Measurements from ENCODE around the gene ACY1. TPM values are rescaled to one million over a fixed set of nuclear protein-coding genes. Genes with fewer than 3 reads are reported as not detected.

Gene ACY1
- total and polyA plus RNA-seq, 2 of the 13 experiments (the other 11 are each of a cell fraction or from before 2014, with no cell fraction given), result 113 to 162 TPM

DNA sequence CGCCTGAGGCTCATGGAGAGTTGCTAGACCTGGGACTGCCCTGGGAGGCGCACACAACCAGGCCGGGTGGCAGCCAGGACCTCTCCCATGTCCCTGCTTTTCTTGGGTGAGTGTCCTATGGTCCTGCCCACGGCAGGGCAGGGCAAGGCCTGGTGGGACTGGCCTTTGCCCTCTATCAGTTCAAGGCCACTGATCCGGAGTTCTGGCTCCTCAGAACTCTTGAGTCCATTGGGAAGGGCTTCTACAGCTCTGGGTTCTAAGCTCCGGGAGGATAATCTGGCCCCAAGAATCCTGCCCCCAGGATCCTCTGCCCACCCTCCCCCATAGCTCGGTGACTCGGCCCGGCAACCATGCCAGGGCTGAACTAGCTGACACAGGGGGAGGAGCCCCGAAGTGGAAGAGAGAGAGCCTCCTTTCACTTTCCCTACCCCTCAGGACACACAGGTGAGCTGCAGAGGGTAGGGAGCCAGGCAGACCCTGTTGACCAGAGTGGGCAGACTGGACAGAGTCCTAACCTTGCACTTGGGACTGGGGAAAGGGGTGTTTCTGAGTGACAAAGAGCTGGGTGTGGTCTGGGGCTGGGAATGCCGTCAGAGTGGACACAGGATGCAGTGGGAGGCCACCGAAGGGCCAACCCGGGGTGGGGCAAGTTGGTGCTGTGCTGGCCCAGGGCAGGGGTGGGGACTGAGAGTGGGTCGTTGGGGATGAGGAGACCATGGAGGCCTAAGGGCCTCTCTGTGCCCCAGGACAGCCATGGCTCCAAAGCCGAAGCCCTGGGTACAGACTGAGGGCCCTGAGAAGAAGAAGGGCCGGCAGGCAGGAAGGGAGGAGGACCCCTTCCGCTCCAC is 40.5 kb upstream of the ACY1 start (continued):
- TF ChIP-seq ZBTB3 (CRISPR knock-in tag; IDR thresholded peaks at IDR 0.05; ENCODE audit: borderline replicate concordance, low read depth) (0 out of 2 replicates have a peak, but pooled peaks have one; percentile 17), NFYC (CRISPR knock-in tag; IDR thresholded peaks at IDR 0.05) (no peak), LCORL (IDR thresholded peaks at IDR 0.05) (no peak), LCORL (CRISPR knock-in tag; IDR thresholded peaks at IDR 0.05) (no peak), FOSL2 (CRISPR knock-in tag; IDR thresholded peaks at IDR 0.05) (no peak), ELF3 (CRISPR knock-in tag; IDR thresholded peaks at IDR 0.05) (no peak), SIX1 (CRISPR knock-in tag; IDR thresholded peaks at IDR 0.05; ENCODE audit: borderline replicate concordance) (no peak), ZNF674 (CRISPR knock-in tag; IDR thresholded peaks at IDR 0.05; ENCODE audit: low read depth) (0 out of 2 replicates have a peak, but pooled peaks have one; percentile 25), ZNF83 (CRISPR knock-in tag; IDR thresholded peaks at IDR 0.05; ENCODE audit: borderline replicate concordance) (no peak; the same call in 1 of the 2 replicates), ELF4 (CRISPR knock-in tag; IDR thresholded peaks at IDR 0.05; ENCODE audit: borderline replicate concordance) (no peak), ZSCAN25 (CRISPR knock-in tag; IDR thresholded peaks at IDR 0.05) (no peak; the same call in 1 of the 2 replicates), XRCC5 (optimal IDR thresholded peaks at IDR 0.05; ENCODE audit: low read length) (no peak), PITX1 (CRISPR knock-in tag; IDR thresholded peaks at IDR 0.05) (no peak), PCBP1 (IDR thresholded peaks at IDR 0.05; ENCODE audit: borderline replicate concordance, low read depth, low read length) (no peak), KDM5A (IDR thresholded peaks at IDR 0.05; ENCODE audit: borderline replicate concordance, low read length) (no peak), RAD51 (IDR thresholded peaks at IDR 0.05; ENCODE audit: borderline replicate concordance) (no peak), GABPA (IDR thresholded peaks at IDR 0.05; ENCODE audit: low read depth, low read length) (no peak), GABPA (CRISPR knock-in tag; IDR thresholded peaks at IDR 0.05; ENCODE audit: low read depth) (peak; percentile 37; the same call in 1 of the 2 replicates), EEA1 (CRISPR knock-in tag; IDR thresholded peaks at IDR 0.05; ENCODE audit: borderline replicate concordance) (no peak)
- TF ChIP-seq, protein P1, sequence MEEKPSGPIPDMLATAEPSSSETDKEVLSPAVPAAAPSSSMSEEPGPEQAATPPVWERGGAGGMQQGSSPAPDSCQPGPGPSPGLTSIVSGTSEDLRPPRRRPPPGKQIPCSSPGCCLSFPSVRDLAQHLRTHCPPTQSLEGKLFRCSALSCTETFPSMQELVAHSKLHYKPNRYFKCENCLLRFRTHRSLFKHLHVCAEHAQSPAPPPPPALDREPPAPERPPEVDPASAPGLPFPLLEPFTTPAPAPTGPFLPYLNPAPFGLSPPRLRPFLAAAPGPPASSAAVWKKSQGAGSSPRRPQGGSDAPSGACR (CRISPR knock-in tag; IDR thresholded peaks at IDR 0.05), result peak; percentile 2; the same call in 1 of the 2 replicates
- TF ChIP-seq, protein P2, sequence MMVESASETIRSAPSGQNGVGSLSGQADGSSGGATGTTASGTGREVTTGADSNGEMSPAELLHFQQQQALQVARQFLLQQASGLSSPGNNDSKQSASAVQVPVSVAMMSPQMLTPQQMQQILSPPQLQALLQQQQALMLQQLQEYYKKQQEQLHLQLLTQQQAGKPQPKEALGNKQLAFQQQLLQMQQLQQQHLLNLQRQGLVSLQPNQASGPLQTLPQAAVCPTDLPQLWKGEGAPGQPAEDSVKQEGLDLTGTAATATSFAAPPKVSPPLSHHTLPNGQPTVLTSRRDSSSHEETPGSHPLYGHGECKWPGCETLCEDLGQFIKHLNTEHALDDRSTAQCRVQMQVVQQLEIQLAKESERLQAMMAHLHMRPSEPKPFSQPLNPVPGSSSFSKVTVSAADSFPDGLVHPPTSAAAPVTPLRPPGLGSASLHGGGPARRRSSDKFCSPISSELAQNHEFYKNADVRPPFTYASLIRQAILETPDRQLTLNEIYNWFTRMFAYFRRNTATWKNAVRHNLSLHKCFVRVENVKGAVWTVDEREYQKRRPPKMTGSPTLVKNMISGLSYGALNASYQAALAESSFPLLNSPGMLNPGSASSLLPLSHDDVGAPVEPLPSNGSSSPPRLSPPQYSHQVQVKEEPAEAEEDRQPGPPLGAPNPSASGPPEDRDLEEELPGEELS (CRISPR knock-in tag; IDR thresholded peaks at IDR 0.05), result peak; percentile 41; the same call in 1 of the 2 replicates
- TF ChIP-seq, protein P3, sequence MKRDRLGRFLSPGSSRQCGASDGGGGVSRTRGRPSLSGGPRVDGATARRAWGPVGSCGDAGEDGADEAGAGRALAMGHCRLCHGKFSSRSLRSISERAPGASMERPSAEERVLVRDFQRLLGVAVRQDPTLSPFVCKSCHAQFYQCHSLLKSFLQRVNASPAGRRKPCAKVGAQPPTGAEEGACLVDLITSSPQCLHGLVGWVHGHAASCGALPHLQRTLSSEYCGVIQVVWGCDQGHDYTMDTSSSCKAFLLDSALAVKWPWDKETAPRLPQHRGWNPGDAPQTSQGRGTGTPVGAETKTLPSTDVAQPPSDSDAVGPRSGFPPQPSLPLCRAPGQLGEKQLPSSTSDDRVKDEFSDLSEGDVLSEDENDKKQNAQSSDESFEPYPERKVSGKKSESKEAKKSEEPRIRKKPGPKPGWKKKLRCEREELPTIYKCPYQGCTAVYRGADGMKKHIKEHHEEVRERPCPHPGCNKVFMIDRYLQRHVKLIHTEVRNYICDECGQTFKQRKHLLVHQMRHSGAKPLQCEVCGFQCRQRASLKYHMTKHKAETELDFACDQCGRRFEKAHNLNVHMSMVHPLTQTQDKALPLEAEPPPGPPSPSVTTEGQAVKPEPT (CRISPR knock-in tag; IDR thresholded peaks at IDR 0.05; ENCODE audit: low read depth), result no peak
- TF ChIP-seq, protein P4, sequence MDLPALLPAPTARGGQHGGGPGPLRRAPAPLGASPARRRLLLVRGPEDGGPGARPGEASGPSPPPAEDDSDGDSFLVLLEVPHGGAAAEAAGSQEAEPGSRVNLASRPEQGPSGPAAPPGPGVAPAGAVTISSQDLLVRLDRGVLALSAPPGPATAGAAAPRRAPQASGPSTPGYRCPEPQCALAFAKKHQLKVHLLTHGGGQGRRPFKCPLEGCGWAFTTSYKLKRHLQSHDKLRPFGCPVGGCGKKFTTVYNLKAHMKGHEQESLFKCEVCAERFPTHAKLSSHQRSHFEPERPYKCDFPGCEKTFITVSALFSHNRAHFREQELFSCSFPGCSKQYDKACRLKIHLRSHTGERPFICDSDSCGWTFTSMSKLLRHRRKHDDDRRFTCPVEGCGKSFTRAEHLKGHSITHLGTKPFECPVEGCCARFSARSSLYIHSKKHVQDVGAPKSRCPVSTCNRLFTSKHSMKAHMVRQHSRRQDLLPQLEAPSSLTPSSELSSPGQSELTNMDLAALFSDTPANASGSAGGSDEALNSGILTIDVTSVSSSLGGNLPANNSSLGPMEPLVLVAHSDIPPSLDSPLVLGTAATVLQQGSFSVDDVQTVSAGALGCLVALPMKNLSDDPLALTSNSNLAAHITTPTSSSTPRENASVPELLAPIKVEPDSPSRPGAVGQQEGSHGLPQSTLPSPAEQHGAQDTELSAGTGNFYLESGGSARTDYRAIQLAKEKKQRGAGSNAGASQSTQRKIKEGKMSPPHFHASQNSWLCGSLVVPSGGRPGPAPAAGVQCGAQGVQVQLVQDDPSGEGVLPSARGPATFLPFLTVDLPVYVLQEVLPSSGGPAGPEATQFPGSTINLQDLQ (CRISPR knock-in tag; IDR thresholded peaks at IDR 0.05), result no peak; the same call in 1 of the 2 replicates

Data from HepG2 (cell line).